ENCODE data around the gene FLOT2. TPM values are rescaled to one million over a fixed set of nuclear protein-coding genes. Genes with fewer than 3 reads are reported as not detected.

FLOT2 gene
- total RNA-seq, 1 experiment from 2014 or later = 98.1 TPM

- DNase-seq (ENCODE audit: low read depth, low spot score) (no peak), ATAC-seq (no peak)
- Histone ChIP-seq H3K9me2 (ENCODE audit: insufficient read depth) (no peaks in the 10 kb centered on the region), H3K36me3 (ENCODE audit: control insufficient read depth in 1 of 2, insufficient read depth in 2 of 2, low read length in 2 of 2) (peaks cover 0 to 5% of the 10 kb centered on the region in 2 experiments; a peak in 2 of 4 replicates), H3K79me2 (ENCODE audit: insufficient read depth, low read length) (no peaks in the 10 kb centered on the region), H3K27ac (ENCODE audit: low read depth, low read length) (no peak overlapping the region), H2AFZ (ENCODE audit: low read depth, low read length, poor library complexity, severe bottlenecking) (no peak overlapping the region), H3K9me3 (ENCODE audit: control insufficient read depth in 1 of 2, insufficient read depth in 1 of 2, low read depth in 1 of 2, low read length in 2 of 2) (no peaks in the 10 kb centered on the region), H3K4me3 (replicated peaks in 1 of 2; ENCODE audit: low read depth in 1 of 2, low read length in 2 of 2) (no peak overlapping the region), H3K4me2 (ENCODE audit: low read length) (no peak overlapping the region), H3K27me3 (ENCODE audit: insufficient read depth, low read length) (no peaks in the 10 kb centered on the region), H3K4me1 (ENCODE audit: control insufficient read depth in 1 of 2, insufficient read depth in 2 of 2, low read length in 2 of 2) (no peaks in the 10 kb centered on the region; a peak in 1 of 4 replicates), H4K20me1 (ENCODE audit: insufficient read depth) (no peaks in the 10 kb centered on the region), H3K9ac (ENCODE audit: low read length) (no peak overlapping the region)
- CTCF ChIA-PET = interaction anchor here (2.4 kb wide), 1 partner anchor 117 kb away, joined by 57 read pairs; no protein-coding TSS in a partner anchor
- intact Hi-C loops (cut with micrococcal nuclease) = no loop called here
- RAD21 ChIA-PET (ENCODE audit: low non-redundant PET in 1 of 2, low total read pairs in 2 of 2, uncharacterized antibody in 2 of 2, unreplicated experiment in 2 of 2) = interaction anchor here in 1 of 2 experiments (2.3 kb wide), 1 partner anchor 117 kb away, joined by 10 read pairs; no protein-coding TSS in a partner anchor
- no TSS peak for BruUV-seq (replicated peaks)
- TF ChIP-seq SP1 (IDR thresholded peaks at IDR 0.05; ENCODE audit: low read depth) (no peak), EZH2 (IDR thresholded peaks at IDR 0.05) (no peak)
- POLR2A ChIA-PET = no interaction called here
These were observed 17.0 kb downstream of the FLOT2 start for GRCh38 chr17:28880572-28880945.

GRCh38 chr17:28879886-28880571 lies 17.5 kb downstream of the FLOT2 start:
- no peaks in the 10 kb centered on the region; a peak in 1 of 4 replicates for H3K4me1 ChIP-seq (ENCODE audit: control insufficient read depth in 1 of 2, insufficient read depth in 2 of 2, low read length in 2 of 2)
- intact Hi-C loops (cut with micrococcal nuclease) = loop anchor here (1.0 kb wide), 2 partner anchors 117 to 153 kb away; no protein-coding TSS in a partner anchor
- CTCF ChIA-PET = interaction anchor here (1.2 to 2.4 kb wide), 4 partner anchors 13 to 152 kb away, joined by 3 to 57 read pairs (median 22); partner anchors contain the start of genes NEK8 and TLCD1
- POLR2A ChIA-PET = interaction anchor here (1.0 kb wide), 2 partner anchors 151 to 153 kb away, joined by 3 to 5 read pairs; partner anchors contain the start of gene NEK8
- H2AFZ ChIP-seq (ENCODE audit: low read depth, low read length, poor library complexity, severe bottlenecking) = no peak overlapping the region
- ATAC-seq (no peak), DNase-seq (ENCODE audit: low read depth, low spot score) (no peak)
- no peak overlapping the region for H3K27ac ChIP-seq (ENCODE audit: low read depth, low read length)
- RAD21 ChIA-PET (ENCODE audit: low non-redundant PET in 1 of 2, low total read pairs in 2 of 2, uncharacterized antibody in 2 of 2, unreplicated experiment in 2 of 2) = interaction anchor here (1.2 to 2.3 kb wide), 4 partner anchors 116 to 153 kb away, joined by 4 to 10 read pairs (median 8); partner anchors contain the start of genes NEK8 (in 1 of the 2) and TLCD1 (in 1 of the 2)
- no peaks in the 10 kb centered on the region for H3K9me2 ChIP-seq (ENCODE audit: insufficient read depth)
- no peaks in the 10 kb centered on the region for H3K79me2 ChIP-seq (ENCODE audit: insufficient read depth, low read length)
- no peak overlapping the region for H3K4me3 ChIP-seq (replicated peaks in 1 of 2; ENCODE audit: low read depth in 1 of 2, low read length in 2 of 2)
- H3K9me3 ChIP-seq (ENCODE audit: control insufficient read depth in 1 of 2, insufficient read depth in 1 of 2, low read depth in 1 of 2, low read length in 2 of 2) = no peaks in the 10 kb centered on the region
- H3K9ac ChIP-seq (ENCODE audit: low read length) = no peak overlapping the region
- H3K36me3 ChIP-seq (ENCODE audit: control insufficient read depth in 1 of 2, insufficient read depth in 2 of 2, low read length in 2 of 2) = peaks cover 0 to 5% of the 10 kb centered on the region in 2 experiments; a peak in 2 of 4 replicates
- TSS peak; percentile 37 for BruUV-seq (replicated peaks)
- H3K4me2 ChIP-seq (ENCODE audit: low read length) = no peak overlapping the region
- TF ChIP-seq SP1 (IDR thresholded peaks at IDR 0.05; ENCODE audit: low read depth) = no peak
- TF ChIP-seq ELF1 (IDR thresholded peaks at IDR 0.05; ENCODE audit: borderline replicate concordance, low read depth) = no peak
- no peak for TF ChIP-seq EGR1 (IDR thresholded peaks at IDR 0.05; ENCODE audit: low read depth)
- no peak for TF ChIP-seq RAD21 (IDR thresholded peaks at IDR 0.05; ENCODE audit: low read depth)
- TF ChIP-seq SIN3A (IDR thresholded peaks at IDR 0.05; ENCODE audit: low read depth) = no peak
- no peak for TF ChIP-seq SRF (IDR thresholded peaks at IDR 0.05; ENCODE audit: low read depth)
- no peak for TF ChIP-seq FOSL1 (IDR thresholded peaks at IDR 0.05; ENCODE audit: low read depth)
- TF ChIP-seq CTCF (IDR thresholded peaks at IDR 0.05 in 2 of 3, conservative IDR thresholded peaks at IDR 0.05 in 1 of 3; ENCODE audit: borderline replicate concordance in 1 of 3, insufficient read depth in 1 of 3, low read depth in 2 of 3, low read length in 2 of 3) = no peak
- TF ChIP-seq ATF3 (IDR thresholded peaks at IDR 0.05) = no peak
- no peak for TF ChIP-seq ZBTB33 (IDR thresholded peaks at IDR 0.05; ENCODE audit: extremely low read depth, insufficient replicate concordance, low read length)
- no peak for TF ChIP-seq POLR2A (IDR thresholded peaks at IDR 0.05; ENCODE audit: borderline replicate concordance, extremely low read depth, insufficient read depth, insufficient read length)
- H3K27me3 ChIP-seq (ENCODE audit: insufficient read depth, low read length) = no peaks in the 10 kb centered on the region
- H4K20me1 ChIP-seq (ENCODE audit: insufficient read depth) = no peaks in the 10 kb centered on the region

Measured in HCT116 (cell line).